Measurements from ENCODE around the gene SPRTN.

Gene SPRTN

GRCh38 chr1:231376875-231377549, 38.9 kb downstream of the SPRTN start:
- DNase-seq (ENCODE audit: low spot score) = no peak
- in situ Hi-C loops (cut with MboI; ENCODE audit: low sequenced_read_pairs, unreplicated experiment) = no loop called here
- TF ChIP-seq CTCF (IDR thresholded peaks at IDR 0.05; ENCODE audit: borderline replicate concordance, control extremely low read depth, extremely low read depth, insufficient read depth, missing control alignments) = no peak

- in situ Hi-C loops (cut with MboI; ENCODE audit: low sequenced_read_pairs, unreplicated experiment) = no loop called here
- no peak for DNase-seq (ENCODE audit: low spot score)
- no peak for TF ChIP-seq CTCF (IDR thresholded peaks at IDR 0.05; ENCODE audit: borderline replicate concordance, control extremely low read depth, extremely low read depth, insufficient read depth, missing control alignments)
Measured at GRCh38 chr1:231381729-231382128, 43.6 kb downstream of the SPRTN start.

GRCh38 chr1:231382426-231382825, 44.3 kb downstream of the SPRTN start:
- no peak for TF ChIP-seq CTCF (IDR thresholded peaks at IDR 0.05; ENCODE audit: borderline replicate concordance, control extremely low read depth, extremely low read depth, insufficient read depth, missing control alignments)
- no peak for DNase-seq (ENCODE audit: low spot score)
- in situ Hi-C loops (cut with MboI; ENCODE audit: low sequenced_read_pairs, unreplicated experiment) = no loop called here

- in situ Hi-C loops (cut with MboI; ENCODE audit: low sequenced_read_pairs, unreplicated experiment) = no loop called here
- DNase-seq (ENCODE audit: low spot score) = no peak
- TF ChIP-seq CTCF (IDR thresholded peaks at IDR 0.05; ENCODE audit: borderline replicate concordance, control extremely low read depth, extremely low read depth, insufficient read depth, missing control alignments) = no peak
Measured at GRCh38 chr1:231383159-231383860, 45.2 kb downstream of the SPRTN start.

- in situ Hi-C loops (cut with MboI; ENCODE audit: low sequenced_read_pairs, unreplicated experiment) = no loop called here
- no peak for DNase-seq (ENCODE audit: low spot score)
- TF ChIP-seq CTCF (IDR thresholded peaks at IDR 0.05; ENCODE audit: borderline replicate concordance, control extremely low read depth, extremely low read depth, insufficient read depth, missing control alignments) = no peak
Measured at GRCh38 chr1:231384696-231385415, 46.8 kb downstream of the SPRTN start.

- in situ Hi-C loops (cut with MboI; ENCODE audit: low sequenced_read_pairs, unreplicated experiment) = no loop called here
- no peak for DNase-seq (ENCODE audit: low spot score)
- TF ChIP-seq CTCF (IDR thresholded peaks at IDR 0.05; ENCODE audit: borderline replicate concordance, control extremely low read depth, extremely low read depth, insufficient read depth, missing control alignments) = no peak
Measured at GRCh38 chr1:231385416-231385748, 47.3 kb downstream of the SPRTN start.
